GM18508 (cell line): ENCODE measurements around the gene WDHD1.
A peak's percentile ranks its signal among the peaks of the same experiment; 100 is the strongest.
"Not testable (repeated sequence)": the region's sequence is repeated elsewhere in the genome, so short reads cannot be mapped to it uniquely, and the experiment has no call there.

Experiments used
- ATAC-seq: cut with Tn5 transposase; IDR thresholded peaks from one replicate; pipeline ENCODE4 v1.9.1; 2021; ENCODE audit warnings: moderate number of reproducible peaks; ENCODE audit not compliant: insufficient read depth, unreplicated experiment

WDHD1 gene

GRCh38 chr14:54909817-54910558 lies 116.9 kb downstream of the WDHD1 start:
- ATAC-seq = no peak

- not testable (repeated sequence) for ATAC-seq
Measured at GRCh38 chr14:54908973-54909372, 117.9 kb downstream of the WDHD1 start.

- ATAC-seq = no peak
Measured at GRCh38 chr14:54908190-54908589, 118.7 kb downstream of the WDHD1 start.

GRCh38 chr14:54906075-54906474 lies 120.8 kb downstream of the WDHD1 start:
- ATAC-seq = no peak

- peak; percentile 42 for ATAC-seq
Measured at GRCh38 chr14:54902521-54903420, 124.1 kb downstream of the WDHD1 start, which contains the start of gene GCH1. GCH1 (minus strand) TSS chr14:54902826; CDS start chr14:54902663, 163 bp downstream.

GRCh38 chr14:54902143-54902520 lies 124.8 kb downstream of the WDHD1 start:
- peak; percentile 23 for ATAC-seq

- peak; percentile 17 for ATAC-seq
Measured at GRCh38 chr14:54901380-54902142, 125.3 kb downstream of the WDHD1 start.

GRCh38 chr14:54899573-54899972 lies 127.3 kb downstream of the WDHD1 start:
- no peak for ATAC-seq

- not testable (repeated sequence) for ATAC-seq
Measured at GRCh38 chr14:54897809-54898555, 128.9 kb downstream of the WDHD1 start.

GRCh38 chr14:54895683-54896082 lies 131.2 kb downstream of the WDHD1 start:
- no peak for ATAC-seq

GRCh38 chr14:54894995-54895394 lies 131.9 kb downstream of the WDHD1 start:
- ATAC-seq = no peak

GRCh38 chr14:54893151-54893760 lies 133.6 kb downstream of the WDHD1 start:
- ATAC-seq = no peak

- no peak for ATAC-seq
Measured at GRCh38 chr14:54891471-54892245, 135.2 kb downstream of the WDHD1 start.

GRCh38 chr14:54890788-54891187 lies 136.1 kb downstream of the WDHD1 start:
- peak; percentile 38 for ATAC-seq

- ATAC-seq = no peak
Measured at GRCh38 chr14:54889919-54890318, 137.0 kb downstream of the WDHD1 start.
